H9 (cell line): ENCODE data around the gene TRIO. TPM values are rescaled to one million over a fixed set of nuclear protein-coding genes. Genes with fewer than 3 reads are reported as not detected.
A peak's percentile ranks its signal among the peaks of the same experiment; 100 is the strongest.

Source experiments
- DNase-seq: peaks from one replicate; pipeline ENCODE4 v3.0.0-alpha.2; 2017
- H2AFZ ChIP-seq: one replicate; pipeline ENCODE4 v1.6.1; 2013; ENCODE audit warnings: mild to moderate bottlenecking, low read length, control low read depth, moderate library complexity
- H2AK5ac ChIP-seq: 2 replicates; pipeline ENCODE4 v1.6.1; 2013; ENCODE audit warnings: low read length, control low read depth, mixed read lengths; ENCODE audit not compliant: insufficient read length
- H2BK120ac ChIP-seq: one replicate; pipeline ENCODE4 v1.6.1; 2013; ENCODE audit warnings: low read depth, mild to moderate bottlenecking, low read length, control low read depth, inconsistent platforms; ENCODE audit not compliant: poor library complexity, severe bottlenecking
- H2BK12ac ChIP-seq: 2 replicates; pipeline ENCODE4 v1.6.1; 2013; ENCODE audit warnings: low read length, control low read depth, mixed read lengths, low read depth; ENCODE audit not compliant: insufficient read length
- H2BK15ac ChIP-seq: 2 replicates; pipeline ENCODE4 v1.6.1; 2013; ENCODE audit warnings: low read depth, low read length, control low read depth
- H2BK20ac ChIP-seq: one replicate; pipeline ENCODE4 v1.6.1; 2013; ENCODE audit warnings: low read depth, mild to moderate bottlenecking, low read length, control low read depth, inconsistent platforms; ENCODE audit not compliant: poor library complexity, severe bottlenecking
- H2BK5ac ChIP-seq: 2 replicates; pipeline ENCODE4 v1.6.1; 2013; ENCODE audit warnings: low read length, control low read depth, mixed read lengths; ENCODE audit not compliant: insufficient read length
- H3K14ac ChIP-seq: 2 replicates; pipeline ENCODE4 v1.6.1; 2013; ENCODE audit warnings: low read length, control low read depth; ENCODE audit not compliant: insufficient read depth
- H3K18ac ChIP-seq: 2 replicates; pipeline ENCODE4 v1.6.1; 2013; ENCODE audit warnings: low read depth, mild to moderate bottlenecking, mixed read lengths, low read length, control low read depth; ENCODE audit not compliant: insufficient read length
- H3K23ac ChIP-seq: 2 replicates; pipeline ENCODE4 v1.6.1; 2013; ENCODE audit warnings: low read length, control low read depth, mixed read lengths, low read depth; ENCODE audit not compliant: insufficient read length
- H3K23me2 ChIP-seq: 2 replicates; pipeline ENCODE4 v1.6.1; 2013; ENCODE audit warnings: low read depth, mild to moderate bottlenecking, mixed read lengths, low read length, control low read depth; ENCODE audit not compliant: insufficient read length, poor library complexity, severe bottlenecking
- H3K27ac ChIP-seq: 2 replicates; pipeline ENCODE4 v1.5.1; 2013; ENCODE audit warnings: low read length, control low read depth, mixed read lengths, low read depth; ENCODE audit not compliant: insufficient read length
- H3K27me3 ChIP-seq: 2 replicates; pipeline ENCODE4 v1.6.1; 2013; ENCODE audit warnings: low read length, control low read depth, inconsistent platforms; ENCODE audit not compliant: insufficient read depth
- H3K4ac ChIP-seq: 2 replicates; pipeline ENCODE4 v1.6.1; 2013; ENCODE audit warnings: low read depth, mild to moderate bottlenecking, control low read depth, inconsistent platforms, low read length, moderate library complexity
- H3K4me1 ChIP-seq: 2 replicates; pipeline ENCODE4 v1.6.1; 2013; ENCODE audit warnings: low read length, control low read depth, inconsistent platforms; ENCODE audit not compliant: insufficient read depth
- H3K4me2 ChIP-seq: 2 replicates; pipeline ENCODE4 v1.6.1; 2013; ENCODE audit warnings: low read length, control low read depth, mixed read lengths; ENCODE audit not compliant: insufficient read length, insufficient read depth
- H3K56ac ChIP-seq: 2 replicates; pipeline ENCODE4 v1.6.1; 2013; ENCODE audit warnings: low read depth, mild to moderate bottlenecking, mixed read lengths, low read length, control low read depth; ENCODE audit not compliant: insufficient read length
- H3K79me1 ChIP-seq: 2 replicates; pipeline ENCODE4 v1.6.1; 2013; ENCODE audit warnings: low read depth, mild to moderate bottlenecking, moderate library complexity, low read length, control low read depth, inconsistent platforms; ENCODE audit not compliant: insufficient read depth, poor library complexity, severe bottlenecking
- H3K79me2 ChIP-seq: 2 replicates; pipeline ENCODE4 v1.6.1; 2013; ENCODE audit warnings: low read length, control low read depth, inconsistent platforms; ENCODE audit not compliant: insufficient read depth
- H3K9ac ChIP-seq: 2 replicates; pipeline ENCODE4 v1.6.1; 2013; ENCODE audit warnings: low read length, control low read depth, mixed read lengths; ENCODE audit not compliant: insufficient read length; ENCODE audit errors: extremely low read depth
- H3K9me3 ChIP-seq: one replicate; pipeline ENCODE4 v1.6.1; 2013; ENCODE audit warnings: low read depth, low read length, inconsistent platforms; ENCODE audit not compliant: control insufficient read depth
- H3T11ph ChIP-seq: one replicate; pipeline ENCODE4 v1.6.1; 2013; ENCODE audit warnings: mild to moderate bottlenecking, low read length, control low read depth, inconsistent platforms
- H4K20me1 ChIP-seq: one replicate; pipeline ENCODE4 v1.6.1; 2013; ENCODE audit not compliant: control insufficient read depth, insufficient read length, insufficient read depth
- H4K5ac ChIP-seq: 2 replicates; pipeline ENCODE4 v1.6.1; 2013; ENCODE audit warnings: low read depth, mild to moderate bottlenecking, mixed read lengths, low read length, control low read depth; ENCODE audit not compliant: insufficient read length
- H4K8ac ChIP-seq: replicated peaks from 2 replicates; pipeline ENCODE4 v1.6.1; 2013; ENCODE audit warnings: low read length, control low read depth, mixed read lengths, low read depth; ENCODE audit not compliant: insufficient read length
- H4K91ac ChIP-seq: 2 replicates; pipeline ENCODE4 v1.6.1; 2013; ENCODE audit warnings: low read depth, mild to moderate bottlenecking, moderate library complexity, mixed read lengths, low read length, control low read depth; ENCODE audit not compliant: insufficient read length
- H3K27ac Mint-ChIP-seq, 3 experiments: 2 replicates in 2 of 3; 3 replicates in 1 of 3; pipeline ENCODE4 v1.8.0; 2020 to 2021; ENCODE audit warnings: mixed read lengths in 3 of 3, mild to moderate bottlenecking in 1 of 3, moderate library complexity in 1 of 3
- H3K27me3 Mint-ChIP-seq: 2 replicates; pipeline ENCODE4 v1.8.0; 2021; ENCODE audit warnings: low read depth, mild to moderate bottlenecking, moderate library complexity, mixed read lengths
- H3K36me3 Mint-ChIP-seq, 3 experiments: 2 replicates in 2 of 3; 3 replicates in 1 of 3; pipeline ENCODE4 v1.8.0; 2020 to 2021; ENCODE audit warnings: low read depth in 3 of 3, mixed read lengths in 3 of 3; ENCODE audit not compliant: insufficient read depth in 1 of 3
- H3K4me1 Mint-ChIP-seq, 2 experiments: 2 replicates each; pipeline ENCODE4 v1.8.0; 2020; ENCODE audit warnings: mixed read lengths in 2 of 2
- H3K4me3 Mint-ChIP-seq, 2 experiments: 2 replicates in 1 of 2; 3 replicates in 1 of 2; pipeline ENCODE4 v1.8.0; 2020 to 2021; ENCODE audit warnings: mild to moderate bottlenecking in 2 of 2, mixed read lengths in 2 of 2, moderate library complexity in 1 of 2
- H3K9me3 Mint-ChIP-seq, 2 experiments: 2 replicates in 1 of 2; 3 replicates in 1 of 2; pipeline ENCODE4 v1.8.0; 2020; ENCODE audit warnings: mild to moderate bottlenecking in 2 of 2, mixed read lengths in 2 of 2, moderate library complexity in 1 of 2
- WGBS: extraction: QIAGEN DNeasy Blood & Tissue Kit; methylation state at CpG from one replicate; pipeline ENCODE4 v1.1.7; 2013; ENCODE audit warnings: missing lambda C conversion rate, low lambda C conversion rate, mixed read lengths; ENCODE audit not compliant: insufficient read length; ENCODE audit errors: extremely low coverage; 5-methylcytosine and 5-hydroxymethylcytosine counted together
- total RNA-seq: library from RNA; stranded (reverse); gene quantifications from 2 replicates; pipeline ENCODE4 v1.2.1, GENCODE V29; 2021
- TF ChIP-seq, protein P1 (sequence below): fragments of 200-600 bp; sonication (generic); conservative IDR thresholded peaks from 3 replicates; pipeline ENCODE4 v1.8.0; 2021; ENCODE audit warnings: antibody characterized with exemption, mild to moderate bottlenecking

Gene TRIO
- total RNA-seq, 1 experiment from 2014 or later = 87.8 TPM

DNA sequence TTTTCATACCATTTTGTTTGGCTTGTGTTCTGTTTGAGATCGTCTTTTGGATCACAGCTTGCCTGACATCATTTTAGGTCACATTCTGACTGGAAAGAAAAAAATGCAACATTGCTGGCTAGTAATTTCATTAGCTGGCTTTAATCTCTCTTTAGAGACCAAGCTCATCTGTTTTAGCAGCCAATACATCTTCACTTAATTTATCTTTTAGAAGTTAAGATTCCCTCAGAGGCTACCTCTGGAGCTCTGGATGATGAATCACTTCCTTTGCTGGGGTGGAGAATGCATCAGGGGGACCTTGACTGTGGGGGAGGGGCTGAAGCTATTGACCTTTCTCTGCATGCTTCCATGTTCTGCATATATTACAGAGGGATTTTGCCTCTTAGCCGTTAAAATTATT is 256.9 kb downstream of the TRIO start:
- no peak overlapping the region for H3K27ac ChIP-seq
- H3K56ac ChIP-seq = no peak overlapping the region
- no peak overlapping the region for H4K5ac ChIP-seq
- H3K4ac ChIP-seq = no peak overlapping the region
- H3K18ac ChIP-seq = no peak overlapping the region
- no peaks in the 10 kb centered on the region for H4K20me1 ChIP-seq
- no peak overlapping the region for H2AK5ac ChIP-seq
- H3K9me3 Mint-ChIP-seq = peaks cover 0 to 7% of the 10 kb centered on the region in 2 experiments; a peak in 1 of 5 replicates
- no peaks in the 10 kb centered on the region; the same call in 1 of the 2 replicates for H3K27me3 Mint-ChIP-seq
- no peaks in the 10 kb centered on the region for H3K27me3 ChIP-seq
- H2BK120ac ChIP-seq = no peak overlapping the region
- H3K14ac ChIP-seq = no peak overlapping the region
- H2AFZ ChIP-seq = no peak overlapping the region
- no peak overlapping the region for H2BK15ac ChIP-seq
- H3T11ph ChIP-seq = no peak overlapping the region
- no peak overlapping the region for H3K4me2 ChIP-seq
- no CpG with 5 or more reads among the region's 2 CpGs for WGBS
- no peaks in the 10 kb centered on the region for H3K23me2 ChIP-seq
- no peak overlapping the region for H2BK20ac ChIP-seq
- H3K9me3 ChIP-seq = no peaks in the 10 kb centered on the region
- no peak overlapping the region for H3K9ac ChIP-seq
- no peak overlapping the region for H2BK12ac ChIP-seq
- peak overlapping the region in 1 of 3 experiments; percentile 45; a peak in 1 of 7 replicates for H3K27ac Mint-ChIP-seq
- H4K8ac ChIP-seq = no peak overlapping the region
- peaks cover 5 to 12% of the 10 kb centered on the region in 2 experiments; a peak in 3 of 4 replicates for H3K4me1 Mint-ChIP-seq
- no peak overlapping the region for H3K23ac ChIP-seq
- H3K79me2 ChIP-seq = no peaks in the 10 kb centered on the region
- TF ChIP-seq, protein P1, sequence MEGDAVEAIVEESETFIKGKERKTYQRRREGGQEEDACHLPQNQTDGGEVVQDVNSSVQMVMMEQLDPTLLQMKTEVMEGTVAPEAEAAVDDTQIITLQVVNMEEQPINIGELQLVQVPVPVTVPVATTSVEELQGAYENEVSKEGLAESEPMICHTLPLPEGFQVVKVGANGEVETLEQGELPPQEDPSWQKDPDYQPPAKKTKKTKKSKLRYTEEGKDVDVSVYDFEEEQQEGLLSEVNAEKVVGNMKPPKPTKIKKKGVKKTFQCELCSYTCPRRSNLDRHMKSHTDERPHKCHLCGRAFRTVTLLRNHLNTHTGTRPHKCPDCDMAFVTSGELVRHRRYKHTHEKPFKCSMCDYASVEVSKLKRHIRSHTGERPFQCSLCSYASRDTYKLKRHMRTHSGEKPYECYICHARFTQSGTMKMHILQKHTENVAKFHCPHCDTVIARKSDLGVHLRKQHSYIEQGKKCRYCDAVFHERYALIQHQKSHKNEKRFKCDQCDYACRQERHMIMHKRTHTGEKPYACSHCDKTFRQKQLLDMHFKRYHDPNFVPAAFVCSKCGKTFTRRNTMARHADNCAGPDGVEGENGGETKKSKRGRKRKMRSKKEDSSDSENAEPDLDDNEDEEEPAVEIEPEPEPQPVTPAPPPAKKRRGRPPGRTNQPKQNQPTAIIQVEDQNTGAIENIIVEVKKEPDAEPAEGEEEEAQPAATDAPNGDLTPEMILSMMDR = no peak
- H3K4me1 ChIP-seq = 0 out of 2 replicates have a peak, but pooled peaks cover 3% of the 10 kb centered on the region
- no peak overlapping the region for H2BK5ac ChIP-seq
- H4K91ac ChIP-seq = no peak overlapping the region
- H3K79me1 ChIP-seq = no peaks in the 10 kb centered on the region
- no peak for DNase-seq
- peaks cover 33 to 61% (median 40%) of the 10 kb centered on the region in 3 experiments for H3K36me3 Mint-ChIP-seq
- H3K4me3 Mint-ChIP-seq = no peak overlapping the region
